Endodermal cell (in vitro differentiated cells): ENCODE data around the gene THSD7A. TPM values are rescaled to one million over a fixed set of nuclear protein-coding genes. Genes with fewer than 3 reads are reported as not detected.

Experiments
- DNase-seq: peaks from one replicate; pipeline ENCODE4 v3.0.0-alpha.2; 2017
- H3K27ac ChIP-seq: 2 replicates; pipeline ENCODE4 v1.5.1; 2013; ENCODE audit warnings: mild to moderate bottlenecking, low read depth, low read length, moderate library complexity
- H3K27me3 ChIP-seq: 2 replicates; pipeline ENCODE4 v1.6.1; 2013; ENCODE audit warnings: mild to moderate bottlenecking, low read length, moderate library complexity; ENCODE audit not compliant: insufficient read depth, control insufficient read depth, poor library complexity, severe bottlenecking
- H3K36me3 ChIP-seq: 2 replicates; pipeline ENCODE4 v1.7.0; 2013; ENCODE audit warnings: mild to moderate bottlenecking, low read length, moderate library complexity; ENCODE audit not compliant: control insufficient read depth, insufficient read depth
- H3K4me1 ChIP-seq: one replicate; pipeline ENCODE4 v1.7.0; 2013; ENCODE audit warnings: low read length; ENCODE audit not compliant: control insufficient read depth, insufficient read depth
- H3K4me3 ChIP-seq: 2 replicates; pipeline ENCODE4 v1.5.1; 2013; ENCODE audit warnings: mild to moderate bottlenecking, low read length, moderate library complexity
- H3K9ac ChIP-seq: 2 replicates; pipeline ENCODE4 v1.6.1; 2013; ENCODE audit warnings: mild to moderate bottlenecking, low read length, moderate library complexity; ENCODE audit not compliant: poor library complexity, severe bottlenecking; ENCODE audit errors: extremely low read depth
- H3K9me3 ChIP-seq: 2 replicates; pipeline ENCODE4 v1.6.1; 2013; ENCODE audit warnings: mild to moderate bottlenecking, low read length, moderate library complexity; ENCODE audit not compliant: control insufficient read depth
- H3K27ac Mint-ChIP-seq: 2 replicates; pipeline ENCODE4 v1.8.0; 2020; ENCODE audit warnings: mixed read lengths
- H3K27me3 Mint-ChIP-seq: 2 replicates; pipeline ENCODE4 v1.8.0; 2021; ENCODE audit warnings: mild to moderate bottlenecking, mixed read lengths; ENCODE audit not compliant: insufficient read depth
- H3K36me3 Mint-ChIP-seq: 2 replicates; pipeline ENCODE4 v1.8.0; 2020; ENCODE audit warnings: low read depth, mixed read lengths
- H3K4me1 Mint-ChIP-seq: 2 replicates; pipeline ENCODE4 v1.8.0; 2020; ENCODE audit warnings: mixed read lengths
- H3K4me3 Mint-ChIP-seq: 2 replicates; pipeline ENCODE4 v1.8.0; 2020; ENCODE audit warnings: mild to moderate bottlenecking, moderate library complexity, mixed read lengths
- H3K9me3 Mint-ChIP-seq: 2 replicates; pipeline ENCODE4 v1.8.0; 2020; ENCODE audit warnings: mild to moderate bottlenecking, mixed read lengths
- WGBS, 2 experiments: methylation state at CpG; one replicate each; pipeline versions ENCODE4 v1.1.5 to v1.1.7; 2013; ENCODE audit warnings: missing lambda C conversion rate in 2 of 2, mixed read lengths in 1 of 2; ENCODE audit not compliant: insufficient coverage in 1 of 2, insufficient read length in 1 of 2; 5-methylcytosine and 5-hydroxymethylcytosine counted together
- total RNA-seq, 2 donors: library from RNA; stranded (reverse); fragmentation: NEBNext Ultra II Directional in 1 of 2; extraction: Animal tissue kit (Norgen Biotek cat#: 25700) in 1 of 2; gene quantifications; 2 replicates in 1 of 2; 3 replicates in 1 of 2; pipeline ENCODE4 v1.2.1, GENCODE V29; 2021
- TF ChIP-seq, protein P1 (sequence below): fragments of 200-600 bp; sonication (generic); conservative IDR thresholded peaks from 2 replicates; pipeline ENCODE4 v1.5.0; 2021; ENCODE audit warnings: antibody characterized with exemption, mild to moderate bottlenecking

The THSD7A gene
- total RNA-seq, 2 donors from 2014 or later, result 0.73 to 1.3 TPM

DNA sequence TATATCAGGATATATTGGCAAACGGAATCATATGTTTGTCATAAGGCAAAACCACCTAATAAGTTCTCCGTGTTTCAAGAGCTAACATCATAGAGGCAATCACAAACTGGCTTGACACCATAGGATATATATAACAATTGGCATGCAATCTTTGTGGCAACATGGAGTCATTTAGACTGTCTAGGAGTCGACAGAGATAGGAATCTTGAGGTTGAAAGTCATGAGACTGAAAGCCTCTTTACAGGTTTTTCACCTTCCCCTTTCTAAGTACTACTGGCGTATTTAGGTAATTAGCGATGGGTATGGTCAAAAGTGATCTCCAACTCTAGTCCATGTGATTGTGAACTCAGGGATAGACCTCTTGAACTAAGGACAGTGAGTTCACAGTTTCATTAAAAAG, 63.7 kb downstream of the THSD7A start:
- no peaks in the 10 kb centered on the region for H3K36me3 Mint-ChIP-seq
- H3K9me3 Mint-ChIP-seq, result no peaks in the 10 kb centered on the region
- Histone ChIP-seq H3K36me3 (no peaks in the 10 kb centered on the region), H3K9ac (no peak overlapping the region), H3K27me3 (no peaks in the 10 kb centered on the region), H3K27ac (no peak overlapping the region), H3K4me1 (no peaks in the 10 kb centered on the region), H3K9me3 (no peaks in the 10 kb centered on the region), H3K4me3 (no peak overlapping the region)
- no peak for DNase-seq
- TF ChIP-seq, protein P1, sequence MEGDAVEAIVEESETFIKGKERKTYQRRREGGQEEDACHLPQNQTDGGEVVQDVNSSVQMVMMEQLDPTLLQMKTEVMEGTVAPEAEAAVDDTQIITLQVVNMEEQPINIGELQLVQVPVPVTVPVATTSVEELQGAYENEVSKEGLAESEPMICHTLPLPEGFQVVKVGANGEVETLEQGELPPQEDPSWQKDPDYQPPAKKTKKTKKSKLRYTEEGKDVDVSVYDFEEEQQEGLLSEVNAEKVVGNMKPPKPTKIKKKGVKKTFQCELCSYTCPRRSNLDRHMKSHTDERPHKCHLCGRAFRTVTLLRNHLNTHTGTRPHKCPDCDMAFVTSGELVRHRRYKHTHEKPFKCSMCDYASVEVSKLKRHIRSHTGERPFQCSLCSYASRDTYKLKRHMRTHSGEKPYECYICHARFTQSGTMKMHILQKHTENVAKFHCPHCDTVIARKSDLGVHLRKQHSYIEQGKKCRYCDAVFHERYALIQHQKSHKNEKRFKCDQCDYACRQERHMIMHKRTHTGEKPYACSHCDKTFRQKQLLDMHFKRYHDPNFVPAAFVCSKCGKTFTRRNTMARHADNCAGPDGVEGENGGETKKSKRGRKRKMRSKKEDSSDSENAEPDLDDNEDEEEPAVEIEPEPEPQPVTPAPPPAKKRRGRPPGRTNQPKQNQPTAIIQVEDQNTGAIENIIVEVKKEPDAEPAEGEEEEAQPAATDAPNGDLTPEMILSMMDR, result no peak
- no peak overlapping the region for H3K27ac Mint-ChIP-seq
- no peak overlapping the region for H3K4me3 Mint-ChIP-seq
- no peaks in the 10 kb centered on the region for H3K4me1 Mint-ChIP-seq
- WGBS, 2 experiments, result 84 to 95% methylated on average over 3 to 5 of the region's 5 CpGs
- no peaks in the 10 kb centered on the region for H3K27me3 Mint-ChIP-seq

DNA sequence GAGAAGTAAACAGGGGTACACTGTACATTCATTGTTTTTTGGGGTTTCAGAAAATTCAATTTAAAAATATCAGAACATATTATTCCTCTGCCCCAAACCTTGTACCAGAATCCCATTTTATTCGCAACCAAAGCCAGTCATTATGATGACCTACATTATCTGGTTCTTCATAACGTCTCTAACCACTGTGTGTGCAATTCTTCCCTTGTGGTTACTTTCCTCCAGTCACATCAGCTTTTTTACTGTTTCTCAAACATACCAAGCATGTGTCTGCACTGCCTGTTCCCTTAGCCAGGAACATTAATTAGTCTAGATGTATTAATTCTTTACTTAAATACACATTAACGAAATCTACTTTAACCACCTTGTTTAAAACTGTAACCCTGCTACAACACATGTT, 64.8 kb downstream of the THSD7A start:
- Histone ChIP-seq H3K9me3 (no peaks in the 10 kb centered on the region), H3K4me1 (no peaks in the 10 kb centered on the region), H3K4me3 (no peak overlapping the region), H3K9ac (no peak overlapping the region), H3K27me3 (no peaks in the 10 kb centered on the region), H3K27ac (no peak overlapping the region), H3K36me3 (no peaks in the 10 kb centered on the region)
- Mint-ChIP-seq H3K36me3 (no peaks in the 10 kb centered on the region), H3K9me3 (no peaks in the 10 kb centered on the region), H3K27me3 (no peaks in the 10 kb centered on the region), H3K4me1 (no peaks in the 10 kb centered on the region), H3K27ac (no peak overlapping the region), H3K4me3 (no peak overlapping the region)
- TF ChIP-seq, protein P1, result no peak
- no peak for DNase-seq
- WGBS, 2 experiments, result 90 to 95% methylated on average over 2 to 3 of the region's 3 CpGs

DNA sequence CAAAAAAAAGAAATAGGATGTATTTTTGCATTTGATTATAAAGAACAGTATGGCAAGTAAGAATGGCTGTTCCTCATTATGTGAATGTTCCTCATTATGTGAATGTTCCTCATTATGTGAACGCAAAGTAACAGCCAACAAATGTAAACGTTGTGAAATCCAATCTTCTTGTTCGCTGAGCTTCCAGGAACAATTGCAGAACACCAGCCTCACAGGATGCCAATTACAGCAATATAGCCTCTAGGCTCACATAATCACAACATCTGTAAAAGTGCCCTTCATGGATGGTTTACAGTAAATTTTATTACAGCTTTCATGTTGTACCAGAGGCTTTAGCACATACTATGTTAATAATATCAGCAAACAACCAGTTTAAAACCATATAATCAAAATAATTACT, 71.6 kb downstream of the THSD7A start:
- H3K4me3 Mint-ChIP-seq, result no peak overlapping the region
- TF ChIP-seq, protein P1, result no peak

More for the DNA sequence above, 71.6 kb downstream of the THSD7A start:
- Histone ChIP-seq H3K27ac (no peak overlapping the region), H3K4me1 (no peaks in the 10 kb centered on the region), H3K4me3 (no peak overlapping the region), H3K27me3 (no peaks in the 10 kb centered on the region), H3K9me3 (no peaks in the 10 kb centered on the region), H3K9ac (no peak overlapping the region), H3K36me3 (no peaks in the 10 kb centered on the region)
- no peak for DNase-seq
- Mint-ChIP-seq H3K36me3 (no peaks in the 10 kb centered on the region), H3K4me1 (no peaks in the 10 kb centered on the region), H3K9me3 (no peaks in the 10 kb centered on the region), H3K27me3 (no peaks in the 10 kb centered on the region), H3K27ac (no peak overlapping the region)
- WGBS, 2 experiments, result 78 to 86% methylated on average over 3 of the region's 3 CpGs
